22Rv1 (cell line): ENCODE data around the gene NDUFA13.

Experiments used
- CTCF ChIP-seq: fragments of 450-650 bp; IDR thresholded peaks from 2 replicates; pipeline ENCODE4 v1.5.1; 2017; ENCODE audit warnings: mild to moderate bottlenecking
- ZFX ChIP-seq: fragments of 450-650 bp; IDR thresholded peaks from 2 replicates; pipeline ENCODE4 v1.6.1; 2017; ENCODE audit warnings: antibody characterized with exemption, borderline replicate concordance

GRCh38 chr19:19553670-19554069 lies 37.6 kb downstream of the NDUFA13 start:
- TF ChIP-seq CTCF, result no peak
- no peak for TF ChIP-seq ZFX
